Tibial nerve (tissue), 4 donors: ENCODE data around the gene ARHGAP12. TPM values are rescaled to one million over a fixed set of nuclear protein-coding genes. Genes with fewer than 3 reads are reported as not detected.
A peak's percentile ranks its signal among the peaks of the same experiment; 100 is the strongest.

Experiments
- DNase-seq, 2 donors: peaks; one replicate each; pipeline ENCODE4 v3.0.0-alpha.2; 2019; ENCODE audit warnings: low spot score in 2 of 2
- H3K27ac ChIP-seq, 4 donors: fragments of 200-600 bp; sonication (generic) in 3 of 4; one replicate each; pipeline ENCODE4 v1.5.1; 2017 to 2019; ENCODE audit warnings: mild to moderate bottlenecking in 1 of 4
- H3K27me3 ChIP-seq, 2 donors: fragments of 200-600 bp; sonication (generic) in 1 of 2; one replicate each; pipeline versions ENCODE4 v1.5.1 to v1.6.0; 2017 to 2019
- H3K36me3 ChIP-seq, 3 donors: fragments of 200-600 bp; sonication (generic); one replicate each; pipeline ENCODE4 v1.5.1; 2018 to 2019
- H3K4me1 ChIP-seq, 4 donors: fragments of 200-600 bp; sonication (generic) in 3 of 4; one replicate each; pipeline ENCODE4 v1.5.1; 2017 to 2019
- H3K4me3 ChIP-seq, 4 donors: fragments of 200-600 bp; sonication (generic) in 3 of 4; one replicate each; pipeline ENCODE4 v1.5.1; 2017 to 2019; ENCODE audit warnings: mild to moderate bottlenecking in 1 of 4, moderate library complexity in 1 of 4
- H3K9me3 ChIP-seq, 4 donors: fragments of 200-600 bp; sonication (generic) in 3 of 4; one replicate each; pipeline ENCODE4 v1.5.1; 2017 to 2019
- EP300 ChIP-seq, 2 donors: sonication (generic); formaldehyde crosslinking; IDR thresholded peaks; one replicate each; pipeline ENCODE4 v1.6.1; 2017; ENCODE audit warnings: antibody characterized with exemption in 2 of 2, mild to moderate bottlenecking in 1 of 2
- POLR2A ChIP-seq, 2 donors: fragments of 450-650 bp; IDR thresholded peaks; one replicate each; pipeline ENCODE4 v1.6.1; 2017; ENCODE audit warnings: antibody characterized with exemption in 2 of 2, mild to moderate bottlenecking in 2 of 2, moderate library complexity in 2 of 2
- WGBS, 2 donors: methylation state at CpG; one replicate each; pipeline ENCODE4 v1.1.5; 2018; 5-methylcytosine and 5-hydroxymethylcytosine counted together
- total RNA-seq, 4 donors: library from RNA; depleted of rRNA; stranded (reverse); fragments of >200 nt; gene quantifications; one replicate each; pipeline ENCODE4 v1.1.0, GENCODE V29; 2016
- TF ChIP-seq, protein P1 (sequence below), 5 experiments: fragments of 200-600 bp in 3 of 5; fragments of 450-650 bp in 2 of 5; sonication (generic) in 3 of 5; IDR thresholded peaks; one replicate each; pipeline ENCODE4 v1.5.1; 2016 to 2019; ENCODE audit warnings: antibody characterized with exemption in 5 of 5, mild to moderate bottlenecking in 3 of 5, moderate library complexity in 2 of 5

ARHGAP12 gene
- total RNA-seq, 4 donors from 2014 or later, result 38.8 to 65.7 (median 47.7) TPM

DNA sequence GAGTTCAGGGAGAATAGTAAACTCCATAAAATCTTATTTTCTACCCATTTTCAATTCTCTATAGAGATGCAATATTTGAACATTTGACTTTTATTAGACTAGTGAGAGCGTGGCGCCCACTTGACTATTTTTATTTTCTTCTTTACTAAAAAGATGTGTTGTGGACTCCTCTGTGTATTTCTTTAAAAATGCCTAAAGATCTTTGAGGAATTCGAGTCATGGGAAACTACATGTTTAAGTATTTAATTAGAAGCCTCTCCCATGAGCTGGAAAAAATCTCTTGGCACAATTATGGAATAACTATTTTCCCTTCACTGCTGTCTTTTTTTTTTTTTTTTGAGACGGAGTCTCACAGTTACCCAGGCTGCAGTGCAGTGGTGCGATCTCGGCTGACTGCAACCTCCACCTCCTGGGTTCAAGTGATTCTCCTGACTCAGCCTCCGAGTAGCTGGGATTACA lies 124.2 kb downstream of the ARHGAP12 start:
- no peak for DNase-seq
- Histone ChIP-seq H3K27ac (peak overlapping the region in 3 of 4 donors; percentile 37 to 80 (median 73)), H3K9me3 (no peaks in the 10 kb centered on the region), H3K4me3 (no peak overlapping the region), H3K4me1 (peaks cover 0 to 51% (median 2%) of the 10 kb centered on the region in 4 donors), H3K36me3 (peaks cover 0 to 4% (median 0%) of the 10 kb centered on the region in 3 donors), H3K27me3 (no peaks in the 10 kb centered on the region)
- TF ChIP-seq POLR2A (IDR thresholded peaks at IDR 0.05), result no peak
- TF ChIP-seq, protein P1, sequence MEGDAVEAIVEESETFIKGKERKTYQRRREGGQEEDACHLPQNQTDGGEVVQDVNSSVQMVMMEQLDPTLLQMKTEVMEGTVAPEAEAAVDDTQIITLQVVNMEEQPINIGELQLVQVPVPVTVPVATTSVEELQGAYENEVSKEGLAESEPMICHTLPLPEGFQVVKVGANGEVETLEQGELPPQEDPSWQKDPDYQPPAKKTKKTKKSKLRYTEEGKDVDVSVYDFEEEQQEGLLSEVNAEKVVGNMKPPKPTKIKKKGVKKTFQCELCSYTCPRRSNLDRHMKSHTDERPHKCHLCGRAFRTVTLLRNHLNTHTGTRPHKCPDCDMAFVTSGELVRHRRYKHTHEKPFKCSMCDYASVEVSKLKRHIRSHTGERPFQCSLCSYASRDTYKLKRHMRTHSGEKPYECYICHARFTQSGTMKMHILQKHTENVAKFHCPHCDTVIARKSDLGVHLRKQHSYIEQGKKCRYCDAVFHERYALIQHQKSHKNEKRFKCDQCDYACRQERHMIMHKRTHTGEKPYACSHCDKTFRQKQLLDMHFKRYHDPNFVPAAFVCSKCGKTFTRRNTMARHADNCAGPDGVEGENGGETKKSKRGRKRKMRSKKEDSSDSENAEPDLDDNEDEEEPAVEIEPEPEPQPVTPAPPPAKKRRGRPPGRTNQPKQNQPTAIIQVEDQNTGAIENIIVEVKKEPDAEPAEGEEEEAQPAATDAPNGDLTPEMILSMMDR (IDR thresholded peaks at IDR 0.05), result no peak
- TF ChIP-seq EP300 (IDR thresholded peaks at IDR 0.05), result no peak
- WGBS, 2 donors, result 35 to 47% methylated on average over 7 of the region's 7 CpGs

DNA sequence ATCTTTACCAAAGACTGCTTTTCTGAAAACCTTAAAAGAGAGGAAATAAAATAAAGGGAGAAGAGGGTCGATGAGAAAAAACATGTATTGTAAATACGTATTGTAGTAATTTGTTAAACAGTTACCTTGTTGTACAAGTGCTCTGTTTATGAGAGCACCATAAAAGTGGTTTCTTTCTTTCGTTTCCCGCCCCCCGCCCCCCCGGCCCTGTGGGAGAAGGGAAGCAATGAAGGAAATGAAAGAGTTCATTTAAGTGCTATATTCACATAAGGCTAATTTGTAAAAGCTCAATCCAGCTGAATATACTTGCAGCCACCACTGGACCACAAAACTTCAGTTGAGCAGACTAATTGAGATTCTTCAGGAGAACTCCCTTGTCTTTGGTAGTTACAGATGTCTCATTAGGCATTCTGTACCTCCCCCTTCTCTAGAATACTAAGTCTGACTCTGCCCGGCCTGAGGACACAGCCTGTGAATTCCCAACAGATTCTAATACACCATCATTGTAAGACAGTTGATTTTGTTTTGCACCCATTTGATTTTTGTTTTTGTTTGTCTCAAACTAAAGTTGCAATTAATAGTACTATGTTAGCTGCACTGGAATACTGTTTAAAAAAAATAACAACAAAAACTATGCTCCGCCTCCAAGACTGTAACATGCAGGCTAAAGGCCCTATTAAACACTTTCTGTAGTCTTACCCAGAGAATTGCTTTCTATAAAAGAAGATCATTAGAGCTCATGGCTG lies 124.9 kb downstream of the ARHGAP12 start:
- DNase-seq, result no peak
- 17 to 28% methylated on average over 8 of the region's 8 CpGs for WGBS, 2 donors
- H3K4me3 ChIP-seq, result peak overlapping the region in 1 of 4 donors; percentile 14
- H3K27me3 ChIP-seq, result no peaks in the 10 kb centered on the region
- peak overlapping the region in 3 of 4 donors; percentile 37 to 80 (median 73) for H3K27ac ChIP-seq
- peaks cover 0 to 51% (median 2%) of the 10 kb centered on the region in 4 donors for H3K4me1 ChIP-seq
- no peaks in the 10 kb centered on the region for H3K9me3 ChIP-seq
- H3K36me3 ChIP-seq, result no peaks in the 10 kb centered on the region
- TF ChIP-seq POLR2A (IDR thresholded peaks at IDR 0.05), result no peak
- TF ChIP-seq, protein P1 (IDR thresholded peaks at IDR 0.05), result no peak
- no peak for TF ChIP-seq EP300 (IDR thresholded peaks at IDR 0.05)

DNA sequence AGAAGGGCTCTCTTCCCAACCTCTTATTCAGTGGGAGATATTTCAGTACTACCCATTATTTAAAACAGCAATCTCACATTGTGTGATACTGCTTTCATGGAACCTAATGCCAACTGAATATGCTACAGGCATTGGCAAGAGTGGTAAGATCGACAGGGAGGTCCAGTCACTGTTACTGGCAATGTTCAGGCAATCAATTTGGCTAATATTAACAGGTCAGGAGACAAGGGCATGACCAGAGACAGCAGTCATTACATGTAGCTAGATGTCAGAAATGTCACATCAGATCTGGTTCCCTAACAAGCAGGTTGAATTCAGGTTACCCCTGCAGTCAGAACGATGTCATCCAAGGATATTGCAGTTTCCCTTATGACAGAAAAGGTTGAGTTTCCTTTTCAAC lies 129.4 kb downstream of the ARHGAP12 start:
- TF ChIP-seq POLR2A (IDR thresholded peaks at IDR 0.05) (no peak), EP300 (IDR thresholded peaks at IDR 0.05) (no peak)
- TF ChIP-seq, protein P1 (IDR thresholded peaks at IDR 0.05), result no peak
- no peak overlapping the region for H3K4me3 ChIP-seq
- no peaks in the 10 kb centered on the region for H3K27me3 ChIP-seq
- no peak for DNase-seq
- H3K36me3 ChIP-seq, result no peaks in the 10 kb centered on the region
- 95 to 98% methylated on average over 2 of the region's 2 CpGs for WGBS, 2 donors
- H3K9me3 ChIP-seq, result no peaks in the 10 kb centered on the region
- H3K27ac ChIP-seq, result no peak overlapping the region
- peaks cover 0 to 16% (median 0%) of the 10 kb centered on the region in 4 donors for H3K4me1 ChIP-seq

DNA sequence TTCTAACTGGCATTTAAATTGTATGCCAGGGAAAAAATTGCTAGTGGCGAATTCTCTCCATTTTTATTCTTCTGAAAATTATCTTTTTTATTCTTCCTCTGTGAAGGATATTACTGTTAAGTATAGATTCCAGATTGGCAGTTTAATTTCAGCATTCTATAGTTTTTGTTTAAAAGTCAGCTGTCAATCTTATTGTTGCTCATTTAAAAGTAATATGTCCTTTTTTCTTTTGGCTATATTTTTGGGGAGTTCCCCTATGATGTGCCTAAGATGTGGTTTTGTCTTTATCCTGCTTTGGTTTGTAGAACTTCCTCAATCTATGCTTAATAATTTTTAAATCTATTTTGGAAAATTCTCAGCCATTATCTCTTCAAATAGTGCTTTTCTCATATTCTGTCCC lies 135.9 kb downstream of the ARHGAP12 start:
- Histone ChIP-seq H3K27ac (no peak overlapping the region), H3K27me3 (no peaks in the 10 kb centered on the region), H3K4me3 (no peak overlapping the region), H3K36me3 (no peaks in the 10 kb centered on the region), H3K4me1 (no peaks in the 10 kb centered on the region), H3K9me3 (no peaks in the 10 kb centered on the region)
- no peak for DNase-seq
- TF ChIP-seq, protein P1 (IDR thresholded peaks at IDR 0.05), result no peak
- TF ChIP-seq POLR2A (IDR thresholded peaks at IDR 0.05) (no peak), EP300 (IDR thresholded peaks at IDR 0.05) (no peak)
- 93 to 97% methylated on average over 1 of the region's 1 CpG for WGBS, 2 donors

DNA sequence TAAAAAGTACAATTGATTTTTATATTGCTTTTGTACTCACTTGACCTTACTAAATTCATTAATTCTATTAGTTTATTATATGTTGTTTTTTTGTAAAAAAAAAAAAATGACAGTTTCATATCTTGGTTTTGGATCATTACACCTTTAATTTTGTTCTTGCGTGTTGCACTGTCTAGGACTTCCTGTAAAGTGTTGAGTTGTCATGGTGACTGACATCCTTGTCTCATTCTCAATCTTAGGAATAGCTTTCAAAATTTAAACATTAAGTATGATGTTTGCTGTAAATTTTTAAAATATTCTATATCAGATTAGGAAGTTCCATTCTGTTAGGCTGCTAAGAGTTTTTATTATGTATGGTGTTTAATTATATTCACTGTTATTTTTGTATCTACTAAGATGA lies 139.1 kb downstream of the ARHGAP12 start:
- Histone ChIP-seq H3K4me1 (no peaks in the 10 kb centered on the region), H3K27ac (no peak overlapping the region), H3K4me3 (no peak overlapping the region), H3K36me3 (no peaks in the 10 kb centered on the region), H3K9me3 (no peaks in the 10 kb centered on the region), H3K27me3 (no peaks in the 10 kb centered on the region)
- no peak for TF ChIP-seq EP300 (IDR thresholded peaks at IDR 0.05)
- no peak for TF ChIP-seq POLR2A (IDR thresholded peaks at IDR 0.05)
- TF ChIP-seq, protein P1 (IDR thresholded peaks at IDR 0.05), result no peak
- no peak for DNase-seq
- WGBS, 2 donors, result 83 to 86% methylated on average over 1 of the region's 1 CpG
